GM23248 (cell line): ENCODE data around the gene KL. TPM values are rescaled to one million over a fixed set of nuclear protein-coding genes. Genes with fewer than 3 reads are reported as not detected.

Experiments used
- DNase-seq: peaks from one replicate; pipeline ENCODE4 v3.0.0-alpha.2; 2015
- H2AFZ ChIP-seq: fragments of 200-600 bp; sonication (generic); 2 replicates; pipeline ENCODE4 v1.6.1; 2016; ENCODE audit warnings: antibody characterized with exemption
- H3F3A ChIP-seq: fragments of 200-600 bp; sonication (generic); 2 replicates; pipeline ENCODE4 v1.6.1; 2016; ENCODE audit warnings: mild to moderate bottlenecking, antibody characterized with exemption, mixed run types; ENCODE audit not compliant: insufficient read depth
- H3K27ac ChIP-seq: fragments of 200-600 bp; sonication (generic); 2 replicates; pipeline ENCODE4 v1.5.1; 2016; ENCODE audit warnings: mild to moderate bottlenecking
- H3K27me3 ChIP-seq: fragments of 200-600 bp; sonication (generic); replicated peaks from 2 replicates; pipeline ENCODE4 v1.6.1; 2016; ENCODE audit warnings: mild to moderate bottlenecking; ENCODE audit not compliant: insufficient read depth
- H3K36me3 ChIP-seq: fragments of 200-600 bp; sonication (generic); 2 replicates; pipeline ENCODE4 v1.6.1; 2016; ENCODE audit warnings: low read depth, mild to moderate bottlenecking
- H3K4me1 ChIP-seq: fragments of 200-600 bp; sonication (generic); 2 replicates; pipeline ENCODE4 v1.6.1; 2016; ENCODE audit warnings: mild to moderate bottlenecking; ENCODE audit not compliant: insufficient read depth
- H3K4me2 ChIP-seq: fragments of 200-600 bp; sonication (generic); one replicate; pipeline ENCODE4 v1.6.1; 2016; ENCODE audit warnings: mild to moderate bottlenecking; ENCODE audit not compliant: unreplicated experiment
- H3K4me3 ChIP-seq: fragments of 200-600 bp; sonication (generic); 2 replicates; pipeline ENCODE4 v1.5.1; 2016; ENCODE audit warnings: mild to moderate bottlenecking
- H3K79me2 ChIP-seq: fragments of 200-600 bp; sonication (generic); 2 replicates; pipeline ENCODE4 v1.6.1; 2016; ENCODE audit warnings: mild to moderate bottlenecking; ENCODE audit not compliant: insufficient read depth
- H3K9ac ChIP-seq: fragments of 200-600 bp; sonication (generic); 2 replicates; pipeline ENCODE4 v1.6.1; 2016; ENCODE audit warnings: mild to moderate bottlenecking
- H3K9me2 ChIP-seq: fragments of 200-600 bp; sonication (generic); 2 replicates; pipeline ENCODE4 v1.6.1; 2016; ENCODE audit warnings: mixed run types, mild to moderate bottlenecking, moderate library complexity; ENCODE audit not compliant: insufficient read depth
- H3K9me3 ChIP-seq: fragments of 200-600 bp; sonication (generic); one replicate; pipeline ENCODE4 v1.6.1; 2017; ENCODE audit warnings: low read depth
- H4K20me1 ChIP-seq: fragments of 200-600 bp; sonication (generic); 2 replicates; pipeline ENCODE4 v1.6.0; 2016; ENCODE audit not compliant: insufficient read depth
- EZH2 ChIP-seq: fragments of 200-600 bp; sonication (generic); IDR thresholded peaks from 2 replicates; pipeline ENCODE4 v1.6.1; 2018; ENCODE audit warnings: antibody characterized with exemption, mild to moderate bottlenecking; ENCODE audit not compliant: insufficient read depth, poor library complexity, severe bottlenecking
- EZH2phosphoT487 ChIP-seq: fragments of 200-600 bp; sonication (generic); IDR thresholded peaks from 2 replicates; pipeline ENCODE4 v1.6.1; 2018; ENCODE audit warnings: antibody characterized with exemption, moderate library complexity, mild to moderate bottlenecking, low read depth; ENCODE audit not compliant: insufficient read depth
- WGBS, 2 experiments: methylation state at CpG; one replicate each; pipeline ENCODE4 v1.1.6; 2015 to 2017; ENCODE audit warnings: low lambda C conversion rate in 2 of 2, low coverage in 1 of 2; ENCODE audit errors: missing lambda C conversion rate in 2 of 2; 5-methylcytosine and 5-hydroxymethylcytosine counted together
- in situ Hi-C: fragments of 300-500 bp; cut with MboI; formaldehyde crosslinking; loops from 2 replicates; pipeline ENCODE4 v1.15.0; 2020
- polyA plus RNA-seq: library from polyadenylated mRNA; unstranded; fragments of >200 nt; fragmentation: Nextera tagmentation; extraction: Ambion mirVana; gene quantifications from 2 replicates; pipeline ENCODE4 v1.2.1, GENCODE V29; 2016
- total RNA-seq: library from RNA; depleted of rRNA; stranded (reverse); fragments of >200 nt; shearing (Covaris generic); gene quantifications from 2 replicates; pipeline ENCODE4 v1.2.3, GENCODE V29; 2014

The KL gene
- total and polyA plus RNA-seq, 2 experiments from 2014 or later: 0.22 TPM; not detected in 1

- no peak overlapping the region for H3K4me2 ChIP-seq
- no peak for TF ChIP-seq EZH2
- TF ChIP-seq EZH2phosphoT487: no peak
- no peak overlapping the region for H2AFZ ChIP-seq
- H3K79me2 ChIP-seq: no peaks in the 10 kb centered on the region
- H3F3A ChIP-seq: no peaks in the 10 kb centered on the region
- no peak for DNase-seq
- no peaks in the 10 kb centered on the region for H3K9me3 ChIP-seq
- no peak overlapping the region for H3K4me3 ChIP-seq
- H3K27me3 ChIP-seq: no peaks in the 10 kb centered on the region
- no peaks in the 10 kb centered on the region for H3K9me2 ChIP-seq
- H3K4me1 ChIP-seq: no peaks in the 10 kb centered on the region
- H3K36me3 ChIP-seq: no peaks in the 10 kb centered on the region
- in situ Hi-C loops: no loop called here
- no peaks in the 10 kb centered on the region for H4K20me1 ChIP-seq
- no peak overlapping the region for H3K9ac ChIP-seq
- WGBS, 2 experiments: 75 to 79% methylated on average over 4 of the region's 4 CpGs
- no peak overlapping the region for H3K27ac ChIP-seq
Observed at GRCh38 chr13:32978278-32978677, 37.9 kb upstream of the KL start.

- H3K36me3 ChIP-seq: no peaks in the 10 kb centered on the region
- in situ Hi-C loops: no loop called here
- WGBS, 2 experiments: 44 to 45% methylated on average over 3 of the region's 3 CpGs
Observed at GRCh38 chr13:32983058-32983457, 33.2 kb upstream of the KL start.

DNA sequence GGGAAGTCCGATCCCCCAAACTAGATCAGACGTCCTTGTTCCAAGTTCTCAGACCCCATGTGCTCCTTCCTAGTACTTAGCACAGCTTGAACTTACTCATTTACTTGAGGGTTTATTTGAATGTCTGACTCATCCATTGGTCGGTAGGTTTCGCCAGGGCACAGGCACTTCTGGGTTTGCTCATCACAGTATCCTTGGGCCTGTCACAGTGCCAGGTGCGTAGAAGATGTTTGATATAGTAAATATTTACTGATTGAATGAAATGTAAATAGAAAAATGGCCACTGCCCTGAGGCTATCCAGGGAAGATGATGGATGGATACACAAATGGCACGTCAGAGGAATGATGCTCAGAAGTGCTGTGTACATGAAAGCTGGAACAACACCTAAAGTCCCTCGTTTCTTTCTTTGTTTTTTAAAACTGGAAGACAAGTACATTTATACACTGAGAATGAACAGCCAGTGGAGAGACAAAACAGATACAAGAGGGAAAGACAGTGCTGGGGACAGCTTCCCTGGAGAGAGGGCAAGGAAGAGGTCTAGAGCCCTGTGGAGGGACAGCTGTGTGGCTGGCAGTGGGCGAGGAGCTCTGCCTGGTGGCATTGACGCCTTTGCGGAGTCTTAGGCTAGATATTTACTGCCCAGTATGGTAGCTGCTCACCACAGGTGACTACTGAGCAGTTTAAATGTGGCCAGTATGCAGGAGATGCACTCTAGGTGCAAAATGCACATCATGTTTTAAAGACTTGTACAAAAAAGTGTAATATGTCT, 31.2 kb upstream of the KL start:
- Histone ChIP-seq H3K27ac (no peak overlapping the region), H2AFZ (no peak overlapping the region), H3K4me3 (no peak overlapping the region), H3K27me3 (no peaks in the 10 kb centered on the region), H4K20me1 (no peaks in the 10 kb centered on the region), H3K9me2 (no peaks in the 10 kb centered on the region), H3K4me1 (peaks cover 9% of the 10 kb centered on the region), H3K9ac (no peak overlapping the region), H3K9me3 (no peaks in the 10 kb centered on the region), H3F3A (no peaks in the 10 kb centered on the region), H3K36me3 (no peaks in the 10 kb centered on the region), H3K79me2 (no peaks in the 10 kb centered on the region), H3K4me2 (no peak overlapping the region)
- DNase-seq: peak; percentile 14
- WGBS, 2 experiments: 73 to 77% methylated on average over 10 of the region's 10 CpGs
- TF ChIP-seq EZH2phosphoT487 (no peak), EZH2 (no peak)
- in situ Hi-C loops: no loop called here

More at GRCh38 chr13:32983058-32983457, 33.2 kb upstream of the KL start:
- TF ChIP-seq EZH2phosphoT487 (no peak), EZH2 (no peak)
- H3K4me3 ChIP-seq: no peak overlapping the region
- H3K27me3 ChIP-seq: no peaks in the 10 kb centered on the region
- H4K20me1 ChIP-seq: no peaks in the 10 kb centered on the region
- no peaks in the 10 kb centered on the region for H3K9me3 ChIP-seq
- no peaks in the 10 kb centered on the region for H3K4me1 ChIP-seq
- H3K79me2 ChIP-seq: no peaks in the 10 kb centered on the region
- no peak overlapping the region for H3K9ac ChIP-seq
- no peaks in the 10 kb centered on the region for H3K9me2 ChIP-seq
- H3K4me2 ChIP-seq: no peak overlapping the region
- H3K27ac ChIP-seq: no peak overlapping the region
- no peak overlapping the region for H2AFZ ChIP-seq
- no peaks in the 10 kb centered on the region for H3F3A ChIP-seq
- no peak for DNase-seq

DNA sequence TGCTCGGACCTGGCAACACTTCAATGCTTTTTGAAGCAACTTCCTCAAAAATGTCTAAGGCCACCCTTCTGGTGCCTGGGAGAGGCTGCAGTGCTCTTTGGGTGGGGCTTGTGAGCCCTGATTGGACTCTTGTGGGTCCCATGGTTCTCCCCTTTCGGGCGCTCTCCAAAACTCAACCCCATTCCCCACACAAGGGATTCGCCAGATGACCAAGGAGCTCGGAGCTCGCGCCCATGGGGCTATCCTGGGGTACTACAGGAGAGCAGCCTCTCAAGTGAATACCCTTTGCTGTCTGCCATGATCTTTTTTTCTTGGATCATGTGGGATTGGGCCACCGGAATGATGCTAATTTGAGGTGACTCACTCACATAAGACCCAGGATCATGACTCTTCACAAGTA, 29.7 kb upstream of the KL start:
- no peaks in the 10 kb centered on the region for H3F3A ChIP-seq
- H3K9ac ChIP-seq: no peak overlapping the region
- H3K4me3 ChIP-seq: no peak overlapping the region
- no peaks in the 10 kb centered on the region for H3K79me2 ChIP-seq
- H3K27ac ChIP-seq: no peak overlapping the region
- no peak overlapping the region for H3K4me2 ChIP-seq
- H4K20me1 ChIP-seq: no peaks in the 10 kb centered on the region
- peaks cover 9% of the 10 kb centered on the region for H3K4me1 ChIP-seq
- in situ Hi-C loops: no loop called here
- H3K9me2 ChIP-seq: no peaks in the 10 kb centered on the region
- DNase-seq: no peak
- TF ChIP-seq EZH2phosphoT487: no peak
- no peak for TF ChIP-seq EZH2
- no peaks in the 10 kb centered on the region for H3K36me3 ChIP-seq
- H3K9me3 ChIP-seq: no peaks in the 10 kb centered on the region
- no peak overlapping the region for H2AFZ ChIP-seq
- 87% methylated on average over 8 of the region's 8 CpGs for WGBS, 2 experiments
- H3K27me3 ChIP-seq: no peaks in the 10 kb centered on the region

GRCh38 chr13:32987462-32987861, 28.8 kb upstream of the KL start:
- H3K4me2 ChIP-seq: no peak overlapping the region
- in situ Hi-C loops: no loop called here
- DNase-seq: no peak
- H3K27me3 ChIP-seq: no peaks in the 10 kb centered on the region
- TF ChIP-seq EZH2 (no peak), EZH2phosphoT487 (no peak)
- no peak overlapping the region for H3K4me3 ChIP-seq
- no peaks in the 10 kb centered on the region for H3K9me2 ChIP-seq
- peaks cover 9% of the 10 kb centered on the region for H3K4me1 ChIP-seq
- 27 to 46% methylated on average over 1 of the region's 1 CpG for WGBS, 2 experiments
- no peaks in the 10 kb centered on the region for H3K36me3 ChIP-seq
- H3K27ac ChIP-seq: no peak overlapping the region
- H3F3A ChIP-seq: no peaks in the 10 kb centered on the region
- no peak overlapping the region for H3K9ac ChIP-seq
- H3K79me2 ChIP-seq: no peaks in the 10 kb centered on the region
- H4K20me1 ChIP-seq: no peaks in the 10 kb centered on the region
- no peaks in the 10 kb centered on the region for H3K9me3 ChIP-seq
- H2AFZ ChIP-seq: no peak overlapping the region
